CD4-positive, alpha-beta T cell (primary cell): Measurements from ENCODE around the gene CMSS1. TPM values are rescaled to one million over a fixed set of nuclear protein-coding genes. Genes with fewer than 3 reads are reported as not detected.

ENCODE experiments used
- ATAC-seq: fragments of 200-7000 bp; cut with Tn5 transposase; one replicate; pipeline ENCODE4 v1.10.0; 2022; ENCODE audit warnings: mild to moderate bottlenecking; ENCODE audit not compliant: poor library complexity
- CTCF ChIA-PET: fragments of 350-600 bp; sonication (Branson Sonifier 250); formaldehyde crosslinking; loops from one replicate; lab custom pipeline; 2021; ENCODE audit warnings: antibody characterized with exemption, inconsistent platforms; lab: Charles Lee
- POLR2A ChIA-PET: fragments of 350-600 bp; sonication (Branson Sonifier 250); formaldehyde crosslinking; loops from one replicate; lab custom pipeline; 2021; ENCODE audit warnings: antibody characterized with exemption, inconsistent platforms; lab: Charles Lee
- DNase-seq, 14 experiments: peaks; one replicate each; pipeline ENCODE4 v3.0.0-alpha.2; 2013 to 2020; ENCODE audit warnings: mixed read lengths in 2 of 14
- H3K27ac ChIP-seq, 2 donors: one replicate each; pipeline versions ENCODE4 v1.5.1 to v1.7.0; 2013; ENCODE audit warnings: low read length in 2 of 2, low read depth in 1 of 2, mild to moderate bottlenecking in 1 of 2
- H3K27me3 ChIP-seq, 2 experiments: 1 replicate in 1 of 2; 2 replicates in 1 of 2; pipeline versions ENCODE4 v1.6.1 to v1.7.0; 2013; ENCODE audit warnings: low read length in 2 of 2, control low read depth in 1 of 2, mild to moderate bottlenecking in 1 of 2, moderate library complexity in 1 of 2; ENCODE audit not compliant: insufficient read depth in 2 of 2, control insufficient read depth in 1 of 2
- H3K36me3 ChIP-seq: one replicate; pipeline ENCODE4 v1.6.1; 2013; ENCODE audit warnings: low read length, control low read depth; ENCODE audit not compliant: insufficient read depth
- H3K4me1 ChIP-seq: one replicate; pipeline ENCODE4 v1.6.1; 2013; ENCODE audit warnings: low read length, control low read depth; ENCODE audit not compliant: insufficient read depth
- H3K4me3 ChIP-seq: one replicate; pipeline ENCODE4 v1.5.1; 2013; ENCODE audit warnings: mild to moderate bottlenecking, low read length, moderate library complexity
- H3K9me3 ChIP-seq, 2 experiments: 1 replicate in 1 of 2; 2 replicates in 1 of 2; pipeline versions ENCODE4 v1.6.1 to v1.7.0; 2013; ENCODE audit warnings: low read length in 2 of 2, mild to moderate bottlenecking in 2 of 2, control low read depth in 1 of 2, moderate library complexity in 1 of 2; ENCODE audit not compliant: control insufficient read depth in 1 of 2, insufficient read depth in 1 of 2
- H3K27ac Mint-ChIP-seq: one replicate; pipeline ENCODE4 v1.8.0; 2020; ENCODE audit warnings: mixed read lengths
- H3K27me3 Mint-ChIP-seq: one replicate; pipeline ENCODE4 v1.8.0; 2021; ENCODE audit warnings: mixed read lengths
- H3K36me3 Mint-ChIP-seq: one replicate; pipeline ENCODE4 v1.8.0; 2021; ENCODE audit warnings: low read depth, mixed read lengths
- H3K4me1 Mint-ChIP-seq: one replicate; pipeline ENCODE4 v1.8.0; 2021; ENCODE audit warnings: low read depth, mixed read lengths
- H3K4me3 Mint-ChIP-seq: one replicate; pipeline ENCODE4 v1.8.0; 2020; ENCODE audit warnings: mild to moderate bottlenecking, mixed read lengths
- H3K9me3 Mint-ChIP-seq: one replicate; pipeline ENCODE4 v1.8.0; 2020; ENCODE audit warnings: mixed read lengths
- CTCF ChIP-seq: fragments of 200-600 bp; IDR thresholded peaks from one replicate; pipeline ENCODE4 v1.8.0; 2022; ENCODE audit warnings: antibody characterized with exemption, mild to moderate bottlenecking
- intact Hi-C, 2 experiments: fragments of 100-400 bp; cut with DNase I in 1 of 2; cut with micrococcal nuclease in 1 of 2; formaldehyde crosslinking; loops; one replicate each; pipeline versions ENCODE4 v1.15.1 to v1.9.0; 2023 to 2025; cut with DNase I, micrococcal nuclease
- total RNA-seq, 174 experiments: library from RNA in 2 of 174; stranded (reverse) in 2 of 174; gene quantifications; one replicate each; pipeline ENCODE4 v1.2.3 and lab custom pipeline; 2021 to 2026

CMSS1 gene
- total RNA-seq, 2 experiments from 2014 or later: 12.2 TPM

- H3K4me3 ChIP-seq: peak overlapping the region; percentile 61
- no peaks in the 10 kb centered on the region for H3K36me3 ChIP-seq
- intact Hi-C loops: loop anchor here in 1 of 2 experiments (5.0 kb wide), 1 partner anchor 58 kb away; the partner anchor contains the start of gene CMSS1
- POLR2A ChIA-PET: interaction anchor here (0.8 to 1.2 kb wide), 3 partner anchors 58 to 527 kb away, joined by 3 to 4 read pairs (median 4); partner anchors contain the start of genes CMSS1 and TBC1D23
- Mint-ChIP-seq H3K27ac (peak overlapping the region; percentile 64), H3K4me3 (peak overlapping the region; percentile 83), H3K9me3 (no peaks in the 10 kb centered on the region), H3K27me3 (no peaks in the 10 kb centered on the region), H3K36me3 (no peaks in the 10 kb centered on the region), H3K4me1 (peaks cover 32% of the 10 kb centered on the region)
- CTCF ChIA-PET: interaction anchor here (1.1 to 1.3 kb wide), 2 partner anchors 16 to 68 kb away, joined by 3 read pairs; no protein-coding TSS in a partner anchor
- no peaks in the 10 kb centered on the region for H3K9me3 ChIP-seq
- ATAC-seq (peak; percentile 27), DNase-seq (peak in 1 of 14 experiments; percentile 22)
- no peak overlapping the region for H3K27ac ChIP-seq
- H3K4me1 ChIP-seq: peaks cover 5% of the 10 kb centered on the region
- no peak for TF ChIP-seq CTCF
- no peaks in the 10 kb centered on the region for H3K27me3 ChIP-seq
These were observed 57.9 kb downstream of the CMSS1 start for GRCh38 chr3:99875581-99875928.

- ATAC-seq (peak; percentile 95), DNase-seq (peak; percentile 38 to 86 (median 57))
- peak overlapping the region; percentile 61 for H3K4me3 ChIP-seq
- Mint-ChIP-seq H3K4me3 (peak overlapping the region; percentile 83), H3K27ac (peak overlapping the region; percentile 64), H3K36me3 (no peaks in the 10 kb centered on the region), H3K4me1 (peaks cover 32% of the 10 kb centered on the region), H3K27me3 (no peaks in the 10 kb centered on the region), H3K9me3 (no peaks in the 10 kb centered on the region)
- peaks cover 5% of the 10 kb centered on the region for H3K4me1 ChIP-seq
- no peaks in the 10 kb centered on the region for H3K36me3 ChIP-seq
- no peaks in the 10 kb centered on the region for H3K27me3 ChIP-seq
- H3K9me3 ChIP-seq: no peaks in the 10 kb centered on the region
- no peak for TF ChIP-seq CTCF
- ChIA-PET CTCF (interaction anchor here (1.1 to 1.3 kb wide), 2 partner anchors 16 to 68 kb away, joined by 3 read pairs; no protein-coding TSS in a partner anchor), POLR2A (interaction anchor here (0.8 to 1.2 kb wide), 3 partner anchors 58 to 526 kb away, joined by 3 to 4 read pairs (median 4); partner anchors contain the start of genes CMSS1 and TBC1D23)
- H3K27ac ChIP-seq: no peak overlapping the region
- intact Hi-C loops: loop anchor here in 1 of 2 experiments (5.0 kb wide), 1 partner anchor 59 kb away; the partner anchor contains the start of gene CMSS1
These were observed 58.5 kb downstream of the CMSS1 start for GRCh38 chr3:99875929-99876841.

- CTCF ChIA-PET: interaction anchor here (1.4 kb wide), 1 partner anchor 14 kb away, joined by 3 read pairs; no protein-coding TSS in a partner anchor
These were observed 59.4 kb downstream of the CMSS1 start for GRCh38 chr3:99877031-99877579.

More at GRCh38 chr3:99877031-99877579, 59.4 kb downstream of the CMSS1 start:
- ATAC-seq (no peak), DNase-seq (no peak)
- Histone ChIP-seq H3K27ac (no peak overlapping the region), H3K4me3 (no peak overlapping the region), H3K4me1 (peaks cover 5% of the 10 kb centered on the region), H3K27me3 (no peaks in the 10 kb centered on the region), H3K36me3 (no peaks in the 10 kb centered on the region), H3K9me3 (no peaks in the 10 kb centered on the region)
- Mint-ChIP-seq H3K36me3 (no peaks in the 10 kb centered on the region), H3K27ac (peak overlapping the region; percentile 6), H3K4me1 (peaks cover 32% of the 10 kb centered on the region), H3K9me3 (no peaks in the 10 kb centered on the region), H3K27me3 (no peaks in the 10 kb centered on the region), H3K4me3 (peak overlapping the region; percentile 62)
- POLR2A ChIA-PET: no interaction called here
- intact Hi-C loops: loop anchor here in 1 of 2 experiments (5.0 kb wide), 1 partner anchor 60 kb away; the partner anchor contains the start of gene CMSS1
- no peak for TF ChIP-seq CTCF
